IPS-11a (cell line): ENCODE data around the gene SRGAP3.

Experiments used
- H3K4me3 ChIP-seq: one replicate; pipeline ENCODE4 v1.5.1; 2013; ENCODE audit warnings: low read depth, low read length, control low read depth

SRGAP3 gene

DNA sequence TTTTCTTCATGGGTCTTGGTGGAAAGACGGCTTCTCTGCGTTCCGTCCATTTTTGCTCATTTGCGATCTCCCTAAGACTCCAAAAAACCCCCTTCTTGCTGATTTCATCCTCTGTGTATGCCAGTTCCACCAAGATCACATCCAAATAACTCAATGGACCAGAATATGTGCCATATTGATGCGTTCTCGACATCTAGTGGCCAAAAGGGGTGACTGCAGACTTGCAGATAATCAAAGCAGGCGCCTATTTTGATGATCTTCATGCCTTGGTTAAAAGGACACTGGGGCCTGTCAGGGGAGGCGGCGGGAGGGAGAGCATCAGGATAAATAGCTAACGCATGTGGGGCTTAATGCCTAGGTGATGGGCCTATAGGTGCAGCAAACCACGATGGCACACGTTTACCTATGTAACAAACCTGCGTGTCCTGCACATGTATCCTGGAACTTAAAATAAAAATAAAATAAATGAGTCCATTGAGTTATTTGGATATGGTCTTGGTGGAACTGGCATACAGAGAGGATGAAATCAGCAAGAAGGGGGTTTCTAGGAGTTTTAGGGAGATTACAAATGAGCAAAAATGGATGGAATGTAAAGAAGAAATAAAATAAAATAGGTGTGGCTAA lies 182.0 kb downstream of the SRGAP3 start:
- H3K4me3 ChIP-seq = no peak overlapping the region

DNA sequence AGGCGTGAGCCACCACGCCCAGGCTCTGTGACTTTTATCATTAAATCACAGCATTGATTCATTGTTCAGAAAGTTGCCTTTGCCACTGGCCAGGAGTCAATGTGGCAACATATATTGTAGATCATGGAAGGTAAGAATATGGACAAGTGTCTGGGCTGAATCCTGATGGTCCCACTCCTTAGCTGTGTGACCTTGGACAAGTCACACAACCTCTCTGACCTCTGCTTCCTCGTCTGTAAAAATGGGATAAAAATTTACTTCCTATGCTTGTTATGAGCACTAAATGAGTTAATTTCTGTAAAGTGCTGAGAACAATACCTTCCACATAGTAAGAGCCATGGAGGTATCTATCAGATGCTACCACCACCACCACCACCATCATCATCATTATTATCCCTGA lies 182.7 kb downstream of the SRGAP3 start:
- H3K4me3 ChIP-seq = no peak overlapping the region

DNA sequence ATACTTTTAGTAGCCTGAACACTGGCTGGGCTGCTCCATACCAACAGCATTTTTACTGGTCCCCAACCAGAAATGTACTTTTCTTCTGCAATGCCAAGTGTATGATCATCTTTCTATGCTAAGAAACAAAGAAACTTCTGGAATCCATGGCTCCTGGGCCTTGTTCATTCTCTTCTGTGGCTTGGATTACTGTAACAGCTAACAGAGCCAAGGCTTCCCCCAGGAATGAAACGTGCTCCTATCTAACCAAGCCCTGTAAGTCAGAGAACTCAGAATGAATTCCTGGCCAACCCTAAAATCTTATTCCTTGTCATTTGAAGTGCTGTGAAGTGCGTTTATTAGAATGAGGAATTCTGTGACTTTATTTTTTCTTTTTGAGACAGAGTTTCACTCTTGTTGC lies 183.3 kb downstream of the SRGAP3 start:
- no peak overlapping the region for H3K4me3 ChIP-seq

DNA sequence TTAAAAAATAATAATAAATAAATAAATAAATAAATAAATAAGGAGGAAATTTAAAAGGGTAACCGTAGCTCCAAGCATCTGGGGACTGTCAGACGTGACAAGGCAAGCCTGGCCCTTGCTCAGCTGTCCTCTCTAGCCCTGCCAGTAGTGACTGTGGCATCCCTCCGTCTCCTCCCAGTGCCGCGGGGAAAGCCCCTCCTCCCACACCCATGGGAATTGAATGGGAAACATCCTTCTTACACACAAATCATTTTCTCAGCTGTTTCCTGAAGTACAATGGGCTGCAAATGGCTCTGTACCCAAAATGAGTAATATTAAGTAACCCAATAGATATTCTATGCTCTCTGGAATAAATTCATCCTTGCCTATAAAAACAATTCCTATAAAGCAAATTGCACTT lies 184.6 kb downstream of the SRGAP3 start:
- H3K4me3 ChIP-seq = no peak overlapping the region

DNA sequence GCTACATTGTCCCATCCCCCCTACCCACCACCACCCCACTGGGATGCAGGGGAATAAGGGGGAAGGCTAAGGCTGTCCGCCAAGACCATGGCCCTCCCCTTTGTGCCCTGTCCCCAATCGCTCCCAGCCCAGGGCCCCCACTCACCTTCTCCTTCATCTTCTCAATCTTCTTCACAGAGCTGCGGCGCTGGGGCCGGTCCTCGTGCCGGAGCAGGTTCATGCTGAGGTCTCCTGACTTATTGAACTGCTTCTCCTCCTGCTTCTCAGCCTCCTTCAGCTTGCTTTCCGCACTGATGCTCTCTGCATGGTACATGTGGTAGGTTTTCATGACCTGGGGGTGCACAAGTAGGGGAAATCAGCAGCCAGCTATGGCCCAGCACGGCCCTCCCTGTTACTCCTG lies 185.2 kb downstream of the SRGAP3 start:
- H3K4me3 ChIP-seq = no peak overlapping the region

DNA sequence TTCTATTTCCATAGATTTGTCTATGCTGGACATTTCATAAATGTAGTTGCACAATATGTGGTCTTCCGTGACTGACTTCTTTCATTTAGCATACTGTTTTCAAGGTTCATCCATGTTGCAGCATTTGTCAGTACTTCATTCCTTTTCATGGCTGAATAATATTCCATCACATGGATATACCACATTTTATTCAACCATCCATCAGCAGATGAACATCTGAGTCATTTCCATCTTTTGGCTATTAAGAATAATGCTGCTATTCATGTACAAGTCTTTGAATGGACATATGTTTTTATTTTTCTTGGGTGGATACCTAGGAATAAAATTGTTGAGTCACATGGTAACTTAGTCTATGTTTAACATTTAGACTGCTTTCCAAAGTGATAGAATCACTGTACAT lies 186.9 kb downstream of the SRGAP3 start:
- H3K4me3 ChIP-seq = no peak overlapping the region

DNA sequence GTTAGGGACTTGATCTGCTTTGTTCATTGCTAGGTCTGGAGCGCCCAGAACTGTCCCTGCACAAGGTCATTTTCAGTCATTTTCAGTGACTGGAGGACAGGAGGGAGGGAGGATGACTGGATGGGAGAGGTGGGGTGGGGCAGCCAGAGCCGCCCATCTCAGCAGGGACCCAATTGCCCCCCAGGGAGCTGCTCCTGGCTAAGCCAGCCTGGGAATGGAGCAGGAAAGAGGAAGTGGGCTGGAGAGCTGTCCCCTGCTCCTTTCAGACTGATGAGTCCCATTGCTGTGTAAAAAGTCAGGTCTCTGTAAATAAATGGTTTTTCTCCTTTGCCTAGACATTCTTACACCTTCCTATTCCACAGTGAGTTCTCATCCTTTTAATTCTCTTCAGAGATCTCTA lies 187.8 kb downstream of the SRGAP3 start:
- no peak overlapping the region for H3K4me3 ChIP-seq

DNA sequence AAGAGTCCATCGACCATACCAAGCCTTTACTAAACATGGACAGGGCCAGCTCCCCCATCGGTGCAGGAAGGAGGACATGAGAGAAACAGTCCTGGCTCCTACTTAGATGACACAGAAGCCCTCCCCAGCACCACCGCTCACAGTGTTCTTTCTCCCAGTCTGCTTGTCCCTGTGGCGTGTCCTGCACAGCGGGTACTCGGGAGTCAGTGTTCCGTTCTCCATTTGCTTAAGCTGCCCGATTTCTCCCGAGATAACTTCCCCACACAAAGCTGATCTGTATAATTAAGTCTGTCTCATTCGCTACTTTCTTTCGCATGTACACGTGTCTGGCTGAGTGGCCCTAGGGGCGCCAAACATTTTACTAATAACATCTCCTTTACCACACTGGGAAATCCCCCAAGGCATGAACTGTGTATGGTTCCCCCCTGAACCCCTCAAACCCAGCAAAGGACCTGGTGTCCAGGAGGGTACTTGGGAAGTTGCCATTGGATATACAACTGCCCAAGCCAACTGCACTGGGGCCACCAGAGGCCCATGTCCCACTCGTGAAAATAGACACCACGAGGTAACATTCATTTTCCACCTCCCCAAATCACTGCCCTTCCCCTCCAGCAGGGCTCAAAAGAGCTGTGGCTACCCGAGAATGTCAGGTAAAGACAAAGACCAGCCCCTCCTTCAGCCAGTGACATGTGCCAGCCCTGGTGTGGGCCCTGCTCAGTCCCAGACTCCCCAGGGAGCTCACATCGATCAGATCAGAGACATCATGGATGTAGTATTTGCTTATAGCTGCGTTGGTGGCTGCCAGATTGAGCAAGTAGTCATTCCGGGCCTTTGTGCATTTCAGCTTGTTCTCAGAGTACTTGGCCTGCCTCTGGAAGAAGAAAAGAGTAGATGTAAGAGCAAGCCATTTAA lies 189.7 kb downstream of the SRGAP3 start:
- H3K4me3 ChIP-seq = no peak overlapping the region

DNA sequence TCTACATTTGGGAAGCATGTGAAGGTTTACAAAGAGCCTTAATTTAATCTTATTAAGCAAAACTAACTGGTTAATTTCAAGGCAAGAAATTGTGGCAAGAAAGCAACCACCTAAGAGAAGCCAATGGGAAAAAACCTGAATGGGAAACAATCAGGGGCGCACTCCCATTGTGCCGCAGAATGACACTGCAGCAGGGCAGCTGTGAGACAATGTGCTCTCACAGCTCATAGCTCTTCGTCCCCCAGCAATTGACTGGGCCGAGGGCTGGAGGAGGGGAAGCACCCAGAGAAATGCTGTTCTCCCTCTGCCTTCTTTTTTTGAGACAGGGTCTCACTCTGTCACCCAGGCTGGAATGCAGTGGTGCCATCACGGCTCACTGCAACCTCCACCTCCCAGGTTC lies 192.9 kb downstream of the SRGAP3 start:
- H3K4me3 ChIP-seq = no peak overlapping the region

DNA sequence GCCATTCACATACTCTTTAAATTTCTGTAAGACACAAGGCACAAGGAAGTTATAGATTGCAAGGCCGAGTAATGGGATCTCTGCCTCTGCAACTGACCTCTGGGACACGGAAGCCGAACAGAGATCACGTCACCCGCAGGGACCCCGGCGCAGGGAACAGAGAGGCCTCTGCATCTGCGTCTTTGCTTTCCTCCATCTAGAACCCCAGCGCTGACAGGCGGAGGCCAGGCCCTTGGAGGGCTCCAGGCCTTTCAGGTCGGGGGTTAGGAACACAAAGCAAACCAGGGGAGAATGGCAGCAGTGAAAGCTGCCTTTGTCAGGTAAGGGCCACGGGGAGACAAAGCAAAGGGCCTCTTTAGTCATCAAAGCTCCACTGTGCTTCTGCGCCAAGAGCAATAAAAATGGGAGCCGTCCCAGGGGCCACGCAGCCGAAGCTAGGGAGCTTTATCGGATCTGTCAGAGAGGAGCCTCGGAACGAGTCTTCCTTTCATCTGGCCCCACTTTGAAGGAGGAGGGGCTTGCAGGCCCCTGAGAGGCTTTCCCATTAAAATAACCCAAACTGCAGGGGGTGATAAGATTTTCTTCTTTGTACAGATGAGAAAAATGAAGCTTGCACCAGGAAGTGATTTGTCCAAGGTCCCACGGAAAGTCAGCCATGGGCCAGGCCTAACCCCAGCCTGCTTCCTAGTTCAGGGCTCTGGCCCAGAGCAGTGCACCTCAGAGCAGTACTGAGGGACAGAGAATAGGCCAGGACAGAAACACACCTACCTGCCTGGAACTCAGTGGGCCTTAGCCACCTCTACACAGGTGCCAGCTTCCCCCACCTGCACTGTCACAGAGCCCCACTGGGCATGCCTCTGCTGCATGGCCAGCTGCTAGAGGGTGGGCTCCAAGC lies 201.7 kb downstream of the SRGAP3 start:
- no peak overlapping the region for H3K4me3 ChIP-seq

DNA sequence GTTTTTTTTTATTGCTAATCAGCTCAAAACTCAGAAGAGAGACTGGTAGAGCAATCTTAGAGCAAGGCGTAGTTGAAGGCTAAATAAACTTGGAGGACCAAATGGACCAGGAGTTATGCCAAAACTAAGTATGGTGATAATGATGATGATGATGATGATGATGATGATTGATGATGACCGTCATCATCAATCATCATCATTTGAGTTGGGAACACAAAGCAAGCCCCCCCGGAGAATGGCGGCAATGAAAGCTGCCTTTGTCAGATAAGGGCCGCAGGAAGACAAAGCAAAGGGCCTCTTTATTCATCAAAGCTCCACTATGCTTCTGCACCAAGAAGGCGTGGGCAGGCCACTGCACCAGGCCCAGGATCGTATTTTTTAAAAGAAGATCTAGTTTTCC lies 204.1 kb downstream of the SRGAP3 start:
- no peak overlapping the region for H3K4me3 ChIP-seq

DNA sequence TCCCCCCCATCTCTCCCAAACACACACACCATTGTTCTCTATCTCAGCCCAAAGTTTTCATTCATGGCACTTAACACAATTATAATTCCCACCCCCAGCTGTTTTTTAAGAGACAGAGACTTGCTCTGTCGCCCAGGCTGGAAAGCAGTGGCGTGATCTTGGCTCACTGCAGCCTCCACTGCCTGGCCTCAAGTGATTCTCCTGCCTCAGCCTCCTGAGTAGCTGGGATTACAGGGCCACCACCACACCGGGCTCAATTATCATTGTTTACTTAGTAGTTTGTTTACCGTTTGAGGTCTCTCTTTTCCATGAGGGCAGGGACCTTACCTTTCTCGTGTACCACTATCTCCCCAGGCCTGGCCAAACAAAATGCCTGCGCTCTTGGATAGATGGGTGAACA lies 206.4 kb downstream of the SRGAP3 start:
- no peak overlapping the region for H3K4me3 ChIP-seq

DNA sequence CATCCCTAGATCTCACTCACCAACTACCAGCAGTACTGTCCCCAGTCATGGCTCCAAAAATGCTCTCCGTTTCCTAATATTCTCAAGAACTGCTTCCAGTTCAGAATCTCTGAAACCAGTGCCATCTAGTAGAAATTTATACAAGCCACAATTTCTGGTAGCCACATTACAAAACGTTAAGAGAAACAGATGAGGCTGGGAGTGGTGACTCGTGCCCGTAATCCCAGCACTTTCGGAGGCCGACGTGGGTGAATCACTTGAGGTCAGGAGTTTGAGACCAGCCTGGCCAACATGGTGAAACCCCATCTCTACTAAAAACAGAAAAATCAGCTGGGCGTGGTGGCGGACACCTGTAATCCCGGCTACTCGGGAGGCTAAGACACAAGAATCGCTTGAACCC lies 207.8 kb downstream of the SRGAP3 start:
- no peak overlapping the region for H3K4me3 ChIP-seq

DNA sequence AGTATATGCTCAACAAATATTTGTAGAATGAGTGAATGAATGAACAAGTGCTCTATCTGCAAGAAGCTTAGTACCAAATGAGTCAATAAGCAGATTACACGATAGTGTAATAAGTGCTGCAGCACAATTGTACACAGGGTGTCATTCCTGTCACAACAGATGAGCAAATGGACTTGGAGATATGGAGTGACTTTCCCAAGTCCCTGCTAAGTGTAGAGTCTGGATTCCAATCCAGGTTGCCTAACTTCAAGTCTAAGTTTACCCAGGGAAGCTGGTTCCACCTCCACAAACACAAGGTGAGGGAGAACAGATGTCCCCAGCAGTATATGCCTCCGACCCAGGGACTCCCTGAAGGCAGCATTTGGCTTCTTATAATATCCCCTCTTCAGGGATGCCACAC lies 208.4 kb downstream of the SRGAP3 start:
- no peak overlapping the region for H3K4me3 ChIP-seq

DNA sequence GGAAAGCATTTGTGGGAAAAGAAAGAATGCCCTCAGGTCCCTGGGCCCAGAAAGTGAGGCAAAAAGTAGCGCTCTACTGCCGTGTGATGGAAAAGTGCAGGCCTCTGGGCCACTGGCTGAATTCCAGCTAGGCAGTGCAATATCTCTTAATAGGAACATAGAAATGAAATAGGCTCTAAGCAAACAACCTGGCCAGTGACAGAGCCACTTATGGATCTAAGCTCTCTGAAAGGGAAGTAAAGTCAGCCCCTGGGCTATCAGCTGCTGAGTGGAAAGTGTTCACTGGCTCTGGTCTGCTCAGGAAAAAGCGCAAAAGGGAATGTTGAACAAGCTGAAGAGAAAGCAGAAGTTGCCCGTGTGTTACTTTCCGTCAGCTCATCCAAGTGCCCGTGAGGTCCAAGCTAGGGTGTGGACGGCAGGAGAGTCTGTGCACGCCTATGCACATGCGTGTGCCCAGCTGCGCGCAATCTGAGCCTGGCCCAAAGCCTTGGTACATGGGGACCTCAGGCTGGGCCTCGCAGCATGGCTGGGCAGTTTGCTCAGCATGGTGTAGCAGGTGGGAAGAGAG lies 212.2 kb downstream of the SRGAP3 start:
- H3K4me3 ChIP-seq = no peak overlapping the region

DNA sequence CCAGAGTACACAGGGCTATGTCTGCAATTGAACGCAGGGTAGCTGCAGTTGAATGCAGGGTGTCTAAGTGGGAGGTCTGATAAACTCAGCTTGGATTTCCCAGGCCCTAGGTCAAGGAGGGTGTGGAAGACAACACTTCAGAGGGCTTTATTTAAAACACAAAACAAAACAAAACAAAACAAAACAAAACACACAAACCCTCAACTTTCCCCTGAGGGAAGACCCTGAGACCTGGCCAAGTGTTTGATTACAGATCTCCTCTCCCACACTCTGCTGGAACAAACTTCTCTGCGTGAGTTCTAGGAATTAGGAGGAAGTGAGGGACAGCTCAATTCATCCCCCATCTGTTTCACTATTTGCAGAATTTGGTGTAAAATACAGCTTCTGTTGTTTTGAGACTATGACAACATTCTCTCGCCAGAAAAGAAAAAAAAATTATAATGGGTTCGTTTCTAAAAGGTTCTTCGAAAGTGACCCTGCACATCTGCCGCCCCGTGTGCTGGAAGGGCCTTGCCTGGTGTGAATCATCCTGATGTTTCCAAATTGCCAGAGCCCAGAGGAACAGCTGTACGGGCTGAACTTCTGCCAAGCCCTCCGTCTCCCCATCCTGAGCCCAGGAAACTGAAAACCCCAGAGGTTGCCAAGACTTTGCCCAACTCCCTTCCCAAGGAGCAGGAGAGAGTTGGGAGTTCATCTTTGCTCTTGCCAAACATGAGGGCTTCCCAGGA lies 212.9 kb downstream of the SRGAP3 start:
- H3K4me3 ChIP-seq = no peak overlapping the region

DNA sequence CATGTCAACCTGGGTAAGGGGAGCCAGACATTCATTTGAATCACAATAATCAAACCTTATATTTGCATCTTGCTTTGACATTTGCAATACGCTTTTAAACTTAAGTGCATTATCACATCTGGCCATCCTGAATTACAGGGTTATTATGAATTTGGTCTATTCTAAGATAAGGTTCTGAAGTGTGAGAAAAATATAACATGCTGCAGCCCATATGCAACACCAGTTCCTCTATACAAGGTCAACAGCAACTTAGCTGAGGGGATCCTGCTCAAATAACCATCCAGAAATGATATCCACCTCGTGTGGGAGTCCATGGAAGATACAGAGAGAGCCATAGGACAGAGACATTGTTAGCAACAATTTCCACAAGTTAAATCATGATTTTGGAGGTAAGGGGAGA lies 213.5 kb downstream of the SRGAP3 start:
- H3K4me3 ChIP-seq = no peak overlapping the region

DNA sequence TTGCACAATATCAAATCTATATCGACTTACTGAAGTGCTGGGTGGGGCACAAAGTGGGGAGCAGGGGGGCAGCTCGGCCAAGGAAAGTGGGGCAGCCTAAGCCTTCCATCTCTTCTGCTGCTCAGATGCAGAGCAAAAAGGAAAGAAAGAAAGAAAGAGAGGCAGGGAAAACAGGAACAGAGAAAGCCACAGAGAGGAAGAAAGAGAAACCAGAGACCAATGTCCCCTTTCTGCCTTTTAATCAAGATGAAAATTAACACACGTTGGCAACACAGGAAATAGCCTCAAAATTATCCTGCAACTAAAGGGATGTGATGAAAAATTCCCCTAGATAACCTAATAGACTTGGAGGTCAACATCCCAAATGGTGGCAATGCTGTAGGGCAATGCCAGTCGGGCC lies 214.0 kb downstream of the SRGAP3 start:
- H3K4me3 ChIP-seq = no peak overlapping the region

DNA sequence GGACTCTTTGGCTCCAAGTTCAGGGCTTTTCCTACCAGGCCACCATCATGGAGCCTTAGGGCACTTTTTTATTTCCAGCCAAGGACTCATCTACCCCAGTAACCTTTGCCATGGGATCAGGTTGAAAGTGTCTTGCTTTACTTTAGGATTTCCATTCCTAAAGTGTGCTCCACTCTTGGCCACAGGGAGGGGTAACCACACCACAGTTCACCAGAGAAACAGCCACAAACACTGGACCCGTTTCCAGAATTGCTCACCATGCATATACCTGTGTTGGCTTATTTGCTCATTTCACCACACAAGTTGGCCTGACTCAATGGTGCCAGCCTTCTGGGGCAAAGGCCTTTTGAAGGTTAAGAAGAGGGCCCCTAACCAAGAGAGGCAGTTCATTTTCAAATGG lies 215.6 kb downstream of the SRGAP3 start:
- no peak overlapping the region for H3K4me3 ChIP-seq

DNA sequence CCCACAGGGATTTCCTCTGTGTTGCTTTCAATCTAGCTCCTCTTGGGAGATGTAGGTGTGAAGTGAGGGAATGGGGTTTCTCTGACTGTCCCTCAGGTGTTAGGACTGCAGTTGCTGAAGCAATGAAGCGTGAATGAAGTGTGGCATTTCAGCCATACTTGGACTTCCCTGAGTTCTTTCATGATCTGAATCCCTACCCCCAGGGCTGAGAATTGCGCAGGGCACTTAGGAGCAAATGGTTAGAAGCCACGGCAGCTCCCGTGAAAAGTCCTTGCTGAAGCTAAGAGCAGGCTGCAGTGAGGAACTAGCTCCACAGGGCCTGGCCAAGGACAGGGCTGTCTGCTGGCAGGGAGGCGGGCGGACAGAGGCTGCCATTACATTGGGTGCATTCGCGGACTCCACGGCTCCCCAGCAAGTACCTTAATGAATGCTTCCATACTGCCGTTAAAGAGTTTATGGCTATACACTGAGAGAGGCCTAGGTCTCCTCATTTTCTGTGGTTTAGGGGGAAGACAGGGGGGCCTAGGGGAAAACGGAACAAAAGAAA lies 217.1 kb downstream of the SRGAP3 start:
- no peak overlapping the region for H3K4me3 ChIP-seq
